C4-2B (cell line): ENCODE measurements around the gene ZNF695.
"Not testable (repeated sequence)": the region's sequence is repeated elsewhere in the genome, so short reads cannot be mapped to it uniquely, and the experiment has no call there.

Source experiments
- ZFX ChIP-seq: fragments of 450-650 bp; IDR thresholded peaks from 2 replicates; pipeline ENCODE4 v1.6.1; 2017
- TF ChIP-seq, protein P1 (sequence below): fragments of 450-650 bp; conservative IDR thresholded peaks from 2 replicates; pipeline ENCODE4 v1.5.1; 2017; ENCODE audit warnings: mild to moderate bottlenecking

- TF ChIP-seq, protein P1, sequence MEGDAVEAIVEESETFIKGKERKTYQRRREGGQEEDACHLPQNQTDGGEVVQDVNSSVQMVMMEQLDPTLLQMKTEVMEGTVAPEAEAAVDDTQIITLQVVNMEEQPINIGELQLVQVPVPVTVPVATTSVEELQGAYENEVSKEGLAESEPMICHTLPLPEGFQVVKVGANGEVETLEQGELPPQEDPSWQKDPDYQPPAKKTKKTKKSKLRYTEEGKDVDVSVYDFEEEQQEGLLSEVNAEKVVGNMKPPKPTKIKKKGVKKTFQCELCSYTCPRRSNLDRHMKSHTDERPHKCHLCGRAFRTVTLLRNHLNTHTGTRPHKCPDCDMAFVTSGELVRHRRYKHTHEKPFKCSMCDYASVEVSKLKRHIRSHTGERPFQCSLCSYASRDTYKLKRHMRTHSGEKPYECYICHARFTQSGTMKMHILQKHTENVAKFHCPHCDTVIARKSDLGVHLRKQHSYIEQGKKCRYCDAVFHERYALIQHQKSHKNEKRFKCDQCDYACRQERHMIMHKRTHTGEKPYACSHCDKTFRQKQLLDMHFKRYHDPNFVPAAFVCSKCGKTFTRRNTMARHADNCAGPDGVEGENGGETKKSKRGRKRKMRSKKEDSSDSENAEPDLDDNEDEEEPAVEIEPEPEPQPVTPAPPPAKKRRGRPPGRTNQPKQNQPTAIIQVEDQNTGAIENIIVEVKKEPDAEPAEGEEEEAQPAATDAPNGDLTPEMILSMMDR = not testable (repeated sequence)
- not testable (repeated sequence) for TF ChIP-seq ZFX
Measured at GRCh38 chr1:247032306-247032705, 24.4 kb upstream of the ZNF695 start.
